CD4-positive, alpha-beta T cell treated with Interleukin-6 at 100 ng/mL for 8 hours (primary cell): ENCODE data around the gene SPHK1.
"Not testable (repeated sequence)": the region's sequence is repeated elsewhere in the genome, so short reads cannot be mapped to it uniquely, and the experiment has no call there.

ENCODE experiments used
- DNase-seq: peaks from one replicate; pipeline ENCODE4 v3.0.0-alpha.2; 2020; ENCODE audit warnings: mixed read lengths, low spot score

SPHK1 gene

GRCh38 chr17:76384222-76384986 is at the start of gene SPHK1:
Gene SPHK1 (plus strand): TSS chr17:76384609. CDS start chr17:76385645, 1,036 bp downstream.
- DNase-seq: peak; percentile 38

GRCh38 chr17:76335716-76336381 is 48.6 kb upstream of the SPHK1 start:
- DNase-seq: no peak

- DNase-seq: no peak
Observed at GRCh38 chr17:76336756-76337412, 47.5 kb upstream of the SPHK1 start.

- DNase-seq: no peak
Observed at GRCh38 chr17:76337413-76337777, 47.0 kb upstream of the SPHK1 start.

- DNase-seq: no peak
Observed at GRCh38 chr17:76341301-76341700, 43.1 kb upstream of the SPHK1 start.

GRCh38 chr17:76343106-76343505 is 41.3 kb upstream of the SPHK1 start:
- no peak for DNase-seq

- DNase-seq: no peak
Observed at GRCh38 chr17:76345377-76345974, 38.9 kb upstream of the SPHK1 start.

- not testable (repeated sequence) for DNase-seq
Observed at GRCh38 chr17:76346936-76347335, 37.5 kb upstream of the SPHK1 start.

GRCh38 chr17:76350463-76350862 is 33.9 kb upstream of the SPHK1 start:
- no peak for DNase-seq

GRCh38 chr17:76351526-76352071 is 32.8 kb upstream of the SPHK1 start:
- no peak for DNase-seq

GRCh38 chr17:76353004-76353598 is 31.3 kb upstream of the SPHK1 start:
- no peak for DNase-seq

- DNase-seq: peak; percentile 77
Observed at GRCh38 chr17:76353599-76354316, 30.7 kb upstream of the SPHK1 start, which contains the start of gene PRPSAP1. Gene PRPSAP1 (minus strand): TSS chr17:76353916. CDS start chr17:76353703, 213 bp downstream.

- no peak for DNase-seq
Observed at GRCh38 chr17:76354317-76354729, 30.1 kb upstream of the SPHK1 start.

- DNase-seq: no peak
Observed at GRCh38 chr17:76354747-76355310, 29.6 kb upstream of the SPHK1 start.

GRCh38 chr17:76356803-76357456 is 27.5 kb upstream of the SPHK1 start:
- no peak for DNase-seq

GRCh38 chr17:76357597-76358158 is 26.7 kb upstream of the SPHK1 start:
- no peak for DNase-seq

- no peak for DNase-seq
Observed at GRCh38 chr17:76359375-76359774, 25.0 kb upstream of the SPHK1 start.

GRCh38 chr17:76359776-76360175 is 24.6 kb upstream of the SPHK1 start:
- not testable (repeated sequence) for DNase-seq

GRCh38 chr17:76360461-76360860 is 23.9 kb upstream of the SPHK1 start:
- no peak for DNase-seq
